Right renal cortex interstitium (tissue), 3 donors: Measurements from ENCODE around the gene SEPTIN10. TPM values are rescaled to one million over a fixed set of nuclear protein-coding genes. Genes with fewer than 3 reads are reported as not detected.
"Not testable (repeated sequence)": the region's sequence is repeated elsewhere in the genome, so short reads cannot be mapped to it uniquely, and the experiment has no call there.

Experiments
- DNase-seq, 3 donors: peaks; one replicate each; pipeline ENCODE4 v3.0.0-alpha.2; 2013; ENCODE audit warnings: low read depth in 3 of 3, low spot score in 2 of 3
- polyA plus RNA-seq, 3 donors: library from polyadenylated mRNA; unstranded; fragments of 120-200 nt; gene quantifications; one replicate each; pipeline ENCODE4 v1.2.1, GENCODE V29; 2013; ENCODE audit not compliant: insufficient read length in 3 of 3

Gene SEPTIN10
- 100 to 1,000 TPM; 114 to 116 (median 115) TPM for polyA plus RNA-seq

DNA sequence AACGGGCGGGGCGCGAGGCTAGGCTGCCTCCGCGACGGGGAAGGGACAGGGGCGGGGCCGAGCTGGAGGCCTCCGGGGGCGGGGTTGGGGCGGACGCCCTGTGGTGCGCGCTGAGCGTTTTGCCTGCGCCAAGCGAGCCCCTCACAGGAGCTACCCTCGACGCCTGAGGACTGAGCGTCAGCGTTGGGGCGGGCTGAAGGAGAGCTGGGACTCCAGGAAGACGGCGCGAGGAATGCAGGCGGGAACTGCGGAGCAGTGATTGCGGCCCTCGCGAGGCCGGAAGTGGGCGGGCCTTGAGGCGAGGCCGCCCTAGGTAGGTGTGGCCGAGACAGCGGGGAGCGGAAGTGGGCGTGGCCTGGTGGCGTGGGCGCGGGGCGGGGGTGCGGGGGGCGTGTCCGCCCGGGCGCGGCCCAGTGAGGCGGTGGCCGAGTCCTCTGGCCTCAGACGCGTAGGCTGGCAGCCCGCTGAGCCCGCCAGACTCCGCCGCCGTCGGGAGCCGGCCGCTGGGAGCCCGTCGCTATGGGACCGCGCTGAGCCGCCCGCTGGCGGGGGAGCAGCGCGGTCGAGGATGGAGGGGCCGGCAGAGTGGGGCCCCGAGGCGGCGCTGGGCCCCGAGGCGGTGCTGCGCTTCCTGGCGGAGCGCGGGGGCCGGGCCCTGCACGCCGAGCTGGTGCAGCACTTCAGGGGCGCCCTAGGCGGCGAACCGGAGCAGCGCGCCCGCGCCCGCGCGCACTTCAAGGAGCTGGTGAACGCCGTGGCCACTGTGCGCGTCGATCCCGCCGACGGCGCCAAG, at the start of gene SEPTIN10, which contains the start of gene SOWAHC:
SEPTIN10 (minus strand) TSS at position 45 of the 793 bp plus-strand sequence. CDS start 139 bp downstream, outside the sequence.
SOWAHC (plus strand) TSS at position 443 of the 793 bp plus-strand sequence; CDS start at position 569, 126 bp downstream.
- peak; percentile 91 to 93 (median 93) for DNase-seq

DNA sequence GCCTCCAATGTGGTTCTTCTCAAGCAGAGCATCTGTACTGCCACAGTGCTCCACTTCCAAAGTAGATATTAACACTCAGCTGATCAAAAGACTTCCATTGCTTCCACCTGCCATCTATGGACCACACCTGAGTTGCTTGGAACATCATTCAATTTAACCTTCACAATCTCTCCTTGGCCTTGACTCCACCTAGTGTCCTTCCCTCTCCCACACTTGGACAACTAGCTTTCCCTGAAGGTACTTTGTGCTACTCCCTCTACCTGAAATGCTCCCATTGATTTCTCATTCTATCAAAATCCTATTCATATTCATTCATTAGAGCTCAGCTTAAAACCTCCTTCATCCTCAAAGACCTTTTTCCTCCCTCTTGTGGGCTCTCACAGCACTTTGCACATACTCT, 49.1 kb upstream of the SEPTIN10 start:
- DNase-seq: no peak

DNA sequence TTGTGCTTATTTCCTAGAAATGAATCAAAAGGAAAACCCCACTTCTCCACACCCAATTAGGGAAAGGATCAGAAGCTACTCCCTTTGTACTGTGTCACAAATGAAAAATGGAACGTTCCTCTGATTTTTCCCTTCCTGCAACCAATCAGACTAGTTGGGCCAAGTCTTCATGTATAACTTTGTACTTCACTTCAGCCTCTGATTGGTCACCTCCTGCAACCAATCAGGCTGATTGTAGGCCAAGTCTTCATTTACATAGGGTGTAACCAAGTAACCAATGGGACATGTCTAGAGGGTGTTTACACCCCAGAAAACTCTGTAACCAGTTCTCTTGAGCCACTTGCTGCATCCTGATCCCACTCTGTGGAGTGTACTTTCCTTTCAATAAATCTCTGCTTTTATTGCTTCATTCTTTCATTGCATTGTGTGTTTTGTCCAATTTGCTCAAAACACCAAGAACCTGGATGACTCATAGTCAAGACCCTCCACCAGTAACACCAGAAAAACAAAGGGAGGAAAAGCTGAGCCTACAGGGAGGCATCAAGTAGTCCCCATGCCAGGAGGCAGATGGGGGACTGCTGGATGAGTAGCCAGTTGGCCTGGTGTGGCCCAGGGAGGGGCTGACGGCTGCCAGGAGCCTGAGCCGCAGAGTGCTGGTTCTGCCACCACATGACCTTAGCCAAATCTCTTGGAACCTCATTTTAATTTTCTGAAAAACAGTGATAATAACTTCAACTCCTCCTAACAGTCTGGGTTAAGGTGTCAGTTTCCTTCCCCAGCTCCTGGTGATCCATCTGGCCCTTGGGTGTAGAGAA, 46.5 kb upstream of the SEPTIN10 start:
- no peak for DNase-seq

DNA sequence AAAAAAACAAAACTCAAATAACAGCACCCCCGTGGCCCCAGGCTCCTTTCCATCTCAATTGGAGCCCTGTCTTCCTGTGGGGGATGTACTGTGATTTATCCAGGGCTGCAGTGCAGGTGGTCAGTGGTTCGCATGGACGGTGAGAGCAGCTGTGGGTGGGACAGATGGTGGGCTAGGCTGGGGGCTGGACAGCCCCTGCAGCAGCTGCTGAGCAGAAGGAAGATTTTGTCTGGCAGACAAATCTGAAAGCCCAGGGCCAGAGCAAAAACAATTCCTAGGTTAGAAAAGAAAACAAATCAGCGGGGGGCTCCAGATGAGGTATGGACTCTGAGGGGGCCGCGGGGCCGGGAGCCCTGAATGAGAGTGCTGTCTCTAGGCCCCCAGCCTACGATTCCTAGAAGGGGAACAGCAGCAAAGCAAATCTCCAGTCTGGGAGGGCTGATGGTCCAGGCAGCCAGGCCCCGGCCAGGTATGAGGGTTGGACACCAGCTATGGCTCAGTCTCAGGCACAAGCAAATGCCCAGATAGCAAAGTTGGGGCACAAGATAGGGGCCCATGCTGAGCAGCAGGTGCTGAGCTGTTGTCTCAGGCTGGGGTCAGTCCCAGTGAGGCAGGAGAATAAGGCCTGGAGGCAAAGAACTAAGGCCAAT, 45.8 kb upstream of the SEPTIN10 start:
- no peak for DNase-seq

DNA sequence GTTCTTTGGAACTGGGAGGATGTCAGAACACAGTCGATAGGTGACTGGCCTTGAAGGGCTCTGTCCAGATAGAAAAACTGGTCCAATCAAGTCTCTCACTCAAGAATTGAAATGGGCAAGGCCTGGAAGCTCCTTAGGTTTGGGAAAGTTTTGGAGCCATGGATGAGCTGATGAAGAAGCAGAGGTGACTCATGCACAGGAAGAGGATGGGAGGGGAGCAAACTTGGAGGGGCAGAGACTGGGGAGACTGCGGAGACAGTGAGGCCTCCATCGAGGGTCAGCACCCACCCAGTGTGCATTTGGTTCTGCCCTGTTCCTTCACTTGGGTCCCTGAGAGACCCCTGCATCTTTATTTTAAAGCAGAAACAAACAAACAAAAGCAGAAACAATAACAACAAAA, 41.5 kb upstream of the SEPTIN10 start:
- no peak for DNase-seq

DNA sequence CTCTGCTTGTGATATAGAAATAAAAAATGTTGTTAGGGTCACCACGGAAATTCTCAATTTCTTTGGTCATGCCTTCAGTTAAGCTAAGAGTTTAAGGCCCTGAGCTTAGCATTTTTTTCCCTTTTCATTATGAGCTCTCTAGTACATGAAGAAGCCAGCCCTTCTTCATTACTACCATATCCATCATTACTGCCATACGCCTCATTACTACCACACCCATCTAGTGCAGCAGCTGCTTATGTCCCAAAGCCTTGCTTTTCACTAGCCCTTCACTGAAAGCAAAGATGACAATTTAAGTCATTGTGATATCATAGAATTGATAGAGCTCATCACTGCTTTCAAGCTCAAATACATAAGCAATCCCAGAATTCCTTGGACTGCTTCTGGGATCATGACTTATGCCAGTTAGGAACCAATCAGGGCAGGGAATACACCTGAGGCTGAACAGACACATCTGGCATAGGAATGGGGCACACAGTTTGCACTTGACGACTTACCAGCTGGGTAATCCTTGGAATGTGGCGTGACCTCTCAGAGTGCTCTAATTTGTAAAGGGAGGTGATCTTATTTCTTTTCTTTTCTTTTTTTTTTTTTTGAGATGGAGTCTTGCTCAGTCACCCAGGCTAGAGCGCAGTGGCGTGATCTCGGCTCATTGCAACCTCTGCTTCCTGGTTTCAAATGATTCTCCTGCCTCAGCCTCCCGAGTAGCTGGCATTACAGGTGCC, 40.7 kb upstream of the SEPTIN10 start:
- no peak for DNase-seq

DNA sequence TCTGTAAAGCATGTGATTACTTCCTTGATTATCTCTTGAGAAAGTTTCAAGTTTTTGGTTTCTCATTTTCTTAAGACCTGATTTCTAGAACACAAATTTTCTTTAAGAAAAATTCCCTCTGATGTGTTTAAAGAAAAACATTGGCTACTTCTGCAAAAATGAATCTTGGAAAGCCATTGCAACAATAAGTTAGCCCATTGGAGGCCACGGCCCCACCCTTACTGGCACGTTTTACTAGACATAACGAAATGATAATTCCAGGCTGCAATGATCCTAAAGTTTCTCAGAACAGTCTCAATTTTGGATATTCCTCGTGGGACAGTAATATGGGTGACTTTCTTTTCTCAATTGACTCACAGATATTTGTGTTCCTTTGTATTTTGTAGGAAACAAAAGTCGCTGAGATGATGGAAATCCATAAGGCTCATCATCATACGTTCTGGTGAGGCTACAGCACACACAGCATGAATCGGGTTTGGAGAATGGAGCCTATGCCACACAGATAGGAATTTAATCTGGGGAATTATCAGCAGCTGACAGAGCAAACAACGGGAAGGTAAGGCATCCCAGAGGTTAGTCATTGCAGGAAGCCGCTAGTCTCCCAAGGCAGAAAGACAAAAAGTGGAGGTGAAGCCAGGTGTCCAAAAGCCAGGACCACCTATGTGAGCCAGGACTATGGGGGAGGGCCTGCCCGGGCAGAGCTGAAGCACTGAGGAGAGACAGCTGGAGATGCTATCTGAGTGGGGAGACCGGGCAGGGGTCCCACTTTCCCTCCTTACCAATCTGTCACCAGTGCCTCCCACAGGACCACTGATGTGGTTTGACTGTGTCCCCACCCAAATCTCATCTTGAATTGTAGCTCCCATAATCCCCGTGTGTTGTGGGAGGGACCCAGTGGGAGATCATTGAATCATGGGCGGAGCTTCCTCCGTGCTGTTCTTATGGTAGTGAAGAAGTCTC, 36.2 kb upstream of the SEPTIN10 start:
- no peak for DNase-seq

DNA sequence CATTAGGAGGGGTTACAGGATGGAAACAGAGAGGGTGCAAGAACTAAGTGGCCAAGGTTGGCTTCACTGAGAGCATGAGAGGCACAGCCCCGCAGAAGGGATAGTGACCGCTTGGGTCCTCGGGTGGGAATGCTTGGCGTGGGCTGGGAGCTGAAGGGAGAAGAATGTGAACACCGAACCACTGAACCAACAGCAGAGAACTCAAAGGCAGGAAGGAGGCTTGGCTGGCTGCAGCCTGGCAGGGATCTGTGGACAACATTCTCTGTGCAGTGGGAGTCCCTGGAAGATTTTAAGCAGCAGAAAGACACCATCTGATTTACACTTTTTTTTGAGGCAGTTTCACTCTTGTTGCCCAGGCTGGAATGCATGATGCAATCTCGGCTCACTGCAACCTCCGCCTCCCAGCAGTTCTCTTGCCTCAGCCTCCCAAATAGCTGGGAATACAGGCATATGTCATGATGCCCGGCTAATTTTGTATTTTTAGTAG, 34.3 kb upstream of the SEPTIN10 start:
- DNase-seq: no peak

DNA sequence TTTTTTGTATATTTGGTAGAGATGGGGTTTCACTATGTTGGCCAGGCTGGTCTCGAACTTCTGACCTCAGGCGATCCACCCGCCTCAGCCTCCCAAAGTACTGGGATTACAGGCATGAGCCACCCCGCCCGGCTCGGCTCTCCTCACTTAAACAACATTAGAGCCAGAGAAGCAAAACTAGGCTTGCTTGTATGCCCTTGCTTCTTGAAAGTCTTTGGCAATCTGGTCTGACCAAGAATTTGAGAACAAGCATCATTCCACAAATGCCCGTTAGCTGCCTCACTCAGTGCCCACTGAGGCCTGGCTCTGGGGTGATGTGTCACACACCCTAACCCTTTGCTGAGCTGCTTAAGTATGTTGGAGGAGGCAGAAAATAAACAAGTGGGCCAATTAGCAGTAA, 33.9 kb upstream of the SEPTIN10 start:
- no peak for DNase-seq

DNA sequence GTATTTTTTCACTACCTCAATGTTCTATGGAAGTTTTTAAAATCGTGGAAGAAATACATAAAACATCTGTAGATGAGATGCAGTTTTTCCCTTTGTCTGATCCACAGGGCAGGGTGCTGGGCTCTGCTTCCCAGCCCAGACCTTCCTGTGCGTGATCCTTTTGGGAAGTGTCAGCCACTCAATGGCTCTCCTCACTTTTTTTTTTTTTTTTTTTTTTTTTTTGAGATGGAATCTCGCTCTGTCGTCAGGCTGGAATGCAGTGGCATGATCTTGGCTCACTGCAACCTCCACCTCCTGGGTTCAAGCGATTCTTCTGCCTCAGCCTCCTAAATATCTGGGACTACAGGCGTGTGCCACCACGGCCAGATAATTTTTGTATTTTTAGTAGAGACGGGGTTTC, 33.2 kb upstream of the SEPTIN10 start:
- DNase-seq: no peak

DNA sequence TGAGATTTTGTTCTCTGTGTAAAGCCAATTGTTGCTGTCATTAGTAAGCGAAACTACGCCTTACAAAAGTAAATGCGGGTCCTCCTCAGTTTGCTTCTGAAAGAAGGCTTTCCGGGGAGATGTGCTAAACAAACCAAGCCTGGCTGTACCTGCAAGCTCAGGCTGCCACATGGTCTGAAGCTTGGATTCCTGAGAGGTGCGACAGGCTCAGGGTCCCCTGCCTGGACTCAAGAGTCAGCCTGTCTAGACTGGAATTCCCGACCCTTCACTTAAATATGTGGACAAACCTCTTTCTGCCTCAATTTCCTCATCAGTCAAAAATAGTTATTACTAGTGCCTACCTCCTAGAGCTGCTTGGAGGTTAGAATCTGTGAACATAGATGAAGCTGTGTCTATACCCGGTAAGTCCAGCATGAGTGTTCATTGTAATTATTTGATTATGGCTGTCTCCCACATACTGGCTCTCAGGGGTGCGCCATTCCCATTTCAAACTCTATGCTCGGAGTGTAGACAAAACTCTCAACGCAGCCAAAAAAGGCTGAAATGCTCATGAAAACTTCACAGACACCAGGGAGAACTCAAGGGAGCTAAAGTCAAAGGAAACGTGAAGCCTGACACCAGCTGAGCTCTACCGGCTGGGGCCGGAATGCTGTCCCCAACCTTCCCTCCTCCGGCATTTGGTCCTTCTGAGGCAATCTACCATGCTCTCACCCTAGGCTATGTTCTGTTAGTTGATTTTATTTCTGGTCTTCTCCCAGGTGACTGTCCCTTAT, 31.8 kb upstream of the SEPTIN10 start:
- DNase-seq: no peak

DNA sequence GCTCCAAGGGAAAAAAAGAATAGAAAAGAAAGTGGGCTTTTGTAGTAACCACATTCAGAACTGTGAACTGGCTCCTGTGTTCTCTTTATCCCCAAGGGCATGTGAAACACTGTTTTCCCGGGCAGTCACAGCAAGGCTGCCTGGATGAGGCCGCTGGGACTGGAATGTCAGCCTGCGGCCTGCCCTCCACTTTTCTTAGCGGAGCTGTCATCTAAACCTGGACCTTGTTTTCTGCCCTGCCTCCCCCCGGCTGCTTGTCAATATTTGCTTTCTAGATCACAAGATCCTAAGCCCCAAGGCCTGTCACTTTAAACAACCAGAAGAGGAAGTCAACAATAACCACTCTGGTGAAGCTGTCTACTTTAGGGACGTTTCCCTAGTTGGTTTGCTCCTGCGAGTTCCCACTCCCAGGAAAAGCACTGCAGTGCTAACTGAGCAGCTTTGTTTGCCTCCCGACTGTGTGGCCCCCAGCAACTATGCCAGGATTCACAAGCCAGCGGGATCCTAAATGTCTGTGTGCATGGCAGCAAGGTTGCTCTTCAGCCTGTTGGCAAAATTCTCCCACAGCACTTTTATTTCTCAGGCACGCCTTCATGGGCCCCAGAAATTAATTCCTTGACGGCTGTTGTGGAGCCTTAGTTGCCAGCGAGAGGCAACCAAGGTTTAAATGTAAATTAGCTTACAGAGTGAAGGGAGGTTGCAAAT, 31.0 kb upstream of the SEPTIN10 start:
- no peak for DNase-seq

DNA sequence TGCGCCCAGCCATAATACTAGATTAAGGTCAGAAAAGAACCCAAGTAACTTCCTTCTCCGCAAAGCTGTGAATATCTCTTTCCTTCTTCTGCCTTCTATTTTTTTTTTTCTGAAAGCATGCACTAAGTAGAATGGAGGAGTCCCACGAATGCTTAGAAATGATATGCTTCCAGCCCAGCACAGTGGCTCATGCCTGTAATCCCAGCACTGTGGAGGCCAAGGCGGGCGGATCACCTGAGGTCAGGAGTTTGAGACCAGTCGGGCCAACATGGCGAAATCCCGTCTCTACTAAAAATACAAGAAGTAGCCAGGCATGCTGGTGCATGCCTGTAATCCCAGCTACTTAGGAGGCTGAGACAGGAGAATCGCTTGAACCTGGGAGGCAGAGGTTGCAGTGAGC, 26.2 kb upstream of the SEPTIN10 start:
- not testable (repeated sequence) for DNase-seq

DNA sequence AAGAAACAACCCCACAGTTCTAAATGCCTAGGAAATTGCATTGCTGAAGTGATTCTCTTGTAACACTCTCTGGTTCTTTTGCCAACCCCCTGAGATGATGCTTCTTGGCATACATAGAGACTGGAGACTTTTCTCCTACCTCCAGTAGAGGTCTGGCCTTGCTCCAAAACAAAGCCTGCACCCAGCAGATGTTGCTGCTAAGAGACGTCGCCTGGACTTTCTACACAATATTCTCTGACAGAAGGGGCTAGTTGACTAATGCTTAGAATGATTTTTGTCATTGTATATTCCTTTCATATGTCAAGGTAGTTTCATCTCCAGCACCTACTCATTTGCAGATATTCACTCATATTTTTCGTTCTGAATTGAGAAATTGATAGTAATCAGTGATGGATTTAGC, 25.0 kb upstream of the SEPTIN10 start:
- DNase-seq: no peak

DNA sequence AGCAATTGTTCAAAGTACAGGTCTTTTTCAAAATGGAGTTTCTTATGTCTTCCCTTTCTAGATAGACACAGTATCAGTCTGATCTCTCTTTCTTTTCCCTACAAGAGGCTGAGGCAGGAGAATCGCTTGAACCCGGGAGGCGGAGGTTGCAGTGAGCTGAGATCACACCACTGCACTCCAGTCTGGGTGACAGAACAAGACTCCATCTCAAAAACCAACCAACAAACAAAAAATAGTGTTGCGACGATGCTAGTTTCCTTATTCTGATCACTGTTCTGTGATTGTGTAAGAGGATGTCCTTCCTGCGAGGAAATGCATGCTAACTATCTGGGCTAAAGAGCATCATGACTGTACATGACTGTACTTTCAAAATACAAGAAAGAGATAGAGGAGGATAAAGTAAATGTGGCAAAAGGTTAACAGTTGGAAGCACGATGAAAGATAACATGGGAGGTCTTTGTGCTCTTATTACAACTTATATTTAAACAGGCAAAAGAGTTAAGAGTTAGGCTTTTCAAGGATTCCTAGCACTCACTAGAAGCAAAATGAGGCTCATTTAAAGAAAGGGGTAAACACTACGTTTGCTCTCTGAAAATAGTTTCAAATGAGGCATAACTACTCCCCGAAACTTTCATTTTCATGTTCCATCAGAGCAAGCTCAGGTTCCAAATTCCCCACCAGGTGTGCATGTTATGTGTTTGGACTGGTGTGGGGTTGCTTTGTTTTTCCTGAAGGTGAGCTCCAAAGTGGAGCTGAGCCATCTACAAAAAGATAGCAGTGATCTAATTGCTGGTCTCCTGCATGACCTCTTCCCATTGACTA, 24.2 kb upstream of the SEPTIN10 start:
- no peak for DNase-seq

DNA sequence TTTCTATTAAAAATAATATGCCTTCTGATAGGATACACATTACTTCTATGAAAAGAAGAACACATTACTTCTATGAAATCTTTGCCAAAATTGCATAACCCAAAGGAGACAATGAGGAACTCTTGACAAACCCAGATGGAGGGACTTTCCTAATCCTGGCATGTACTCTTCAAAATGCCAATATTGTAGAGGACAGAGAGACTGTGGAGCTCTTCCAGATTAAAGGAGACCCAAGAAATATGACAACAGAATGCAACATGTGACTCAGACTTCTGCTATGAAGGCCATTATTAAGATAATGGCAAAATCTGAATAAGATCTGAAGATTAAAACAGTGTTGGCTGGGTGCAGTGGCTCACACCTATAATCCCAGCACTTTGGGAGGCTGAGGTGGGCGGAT, 22.6 kb upstream of the SEPTIN10 start:
- no peak for DNase-seq
